22Rv1 (cell line): ENCODE results near the gene SLC2A9.

Experiments used
- ZFX ChIP-seq: fragments of 450-650 bp; IDR thresholded peaks from 2 replicates; pipeline ENCODE4 v1.6.1; 2017; ENCODE audit warnings: antibody characterized with exemption, borderline replicate concordance
- TF ChIP-seq, protein P1 (sequence below): fragments of 450-650 bp; IDR thresholded peaks from 2 replicates; pipeline ENCODE4 v1.5.1; 2017; ENCODE audit warnings: mild to moderate bottlenecking

DNA sequence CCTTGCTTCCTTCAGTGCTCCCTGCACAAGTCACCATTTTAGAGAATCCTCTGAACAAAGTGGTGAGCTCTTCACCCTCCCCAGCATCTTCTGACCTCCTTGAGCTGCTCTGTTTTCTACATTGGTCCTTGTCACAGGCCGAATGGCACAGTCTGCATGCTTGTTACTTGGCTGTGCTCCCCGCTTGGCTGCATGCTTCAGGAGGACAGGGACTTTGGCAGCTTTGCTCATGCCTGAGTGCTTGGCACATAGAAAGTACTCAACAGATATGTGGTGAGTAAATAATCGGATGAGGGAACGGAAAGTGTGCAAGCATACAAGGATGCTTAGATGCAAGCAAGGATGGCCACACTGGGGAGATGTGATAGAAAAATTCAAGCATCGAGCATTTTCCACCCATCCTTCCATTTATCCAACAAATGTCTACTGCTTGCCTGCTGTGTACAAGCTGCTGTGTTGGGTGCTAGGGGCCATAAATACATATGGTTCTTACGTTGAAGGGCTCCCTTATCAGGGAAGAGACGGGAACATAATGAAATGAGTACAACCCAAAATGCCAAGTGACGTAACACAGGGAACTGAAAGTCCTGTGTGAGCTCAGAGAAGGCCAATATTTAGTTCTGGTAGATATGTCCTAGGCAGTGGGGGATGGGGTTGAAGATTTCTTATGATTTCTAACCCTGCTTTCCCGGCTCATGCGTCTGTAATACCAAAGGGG lies 31.2 kb downstream of the SLC2A9 start:
- TF ChIP-seq, protein P1, sequence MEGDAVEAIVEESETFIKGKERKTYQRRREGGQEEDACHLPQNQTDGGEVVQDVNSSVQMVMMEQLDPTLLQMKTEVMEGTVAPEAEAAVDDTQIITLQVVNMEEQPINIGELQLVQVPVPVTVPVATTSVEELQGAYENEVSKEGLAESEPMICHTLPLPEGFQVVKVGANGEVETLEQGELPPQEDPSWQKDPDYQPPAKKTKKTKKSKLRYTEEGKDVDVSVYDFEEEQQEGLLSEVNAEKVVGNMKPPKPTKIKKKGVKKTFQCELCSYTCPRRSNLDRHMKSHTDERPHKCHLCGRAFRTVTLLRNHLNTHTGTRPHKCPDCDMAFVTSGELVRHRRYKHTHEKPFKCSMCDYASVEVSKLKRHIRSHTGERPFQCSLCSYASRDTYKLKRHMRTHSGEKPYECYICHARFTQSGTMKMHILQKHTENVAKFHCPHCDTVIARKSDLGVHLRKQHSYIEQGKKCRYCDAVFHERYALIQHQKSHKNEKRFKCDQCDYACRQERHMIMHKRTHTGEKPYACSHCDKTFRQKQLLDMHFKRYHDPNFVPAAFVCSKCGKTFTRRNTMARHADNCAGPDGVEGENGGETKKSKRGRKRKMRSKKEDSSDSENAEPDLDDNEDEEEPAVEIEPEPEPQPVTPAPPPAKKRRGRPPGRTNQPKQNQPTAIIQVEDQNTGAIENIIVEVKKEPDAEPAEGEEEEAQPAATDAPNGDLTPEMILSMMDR, result no peak
- no peak for TF ChIP-seq ZFX
